ENCODE results near the gene KCNC1. TPM values are rescaled to one million over a fixed set of nuclear protein-coding genes. Genes with fewer than 3 reads are reported as not detected.

The KCNC1 gene
- total and polyA plus RNA-seq, 4 donors = 3.8 to 48.7 (median 31.0) TPM

GRCh38 chr11:17807034-17807433 is 72.5 kb downstream of the KCNC1 start:
- H3K36me3 ChIP-seq (ENCODE audit: control insufficient read depth, insufficient read depth, low read length) = no peaks in the 10 kb centered on the region
- H3K27ac ChIP-seq (ENCODE audit: low read depth, low read length) = no peak overlapping the region
- DNase-seq (ENCODE audit: low read depth in 4 of 6, low spot score in 6 of 6) = peak in 3 of 6 donors; percentile 54 to 80 (median 78)
- H3K27me3 ChIP-seq (ENCODE audit: control insufficient read depth, insufficient read depth, low read length) = no peaks in the 10 kb centered on the region
- H3K4me1 ChIP-seq (ENCODE audit: control insufficient read depth, insufficient read depth, low read length) = peaks cover 31% of the 10 kb centered on the region
- WGBS (ENCODE audit: insufficient coverage) = 22% methylated on average over 3 of the region's 4 CpGs
- no peaks in the 10 kb centered on the region for H3K9me3 ChIP-seq (ENCODE audit: control insufficient read depth, insufficient read depth, low read length)
- H3K4me3 ChIP-seq (ENCODE audit: low read depth, low read length) = no peak overlapping the region

GRCh38 chr11:17810041-17810440 is 75.5 kb downstream of the KCNC1 start:
- H3K4me1 ChIP-seq (ENCODE audit: control insufficient read depth, insufficient read depth, low read length) = peaks cover 39% of the 10 kb centered on the region
- H3K27me3 ChIP-seq (ENCODE audit: control insufficient read depth, insufficient read depth, low read length) = no peaks in the 10 kb centered on the region
- H3K9me3 ChIP-seq (ENCODE audit: control insufficient read depth, insufficient read depth, low read length) = no peaks in the 10 kb centered on the region
- 100% methylated on average over 1 of the region's 1 CpG for WGBS (ENCODE audit: insufficient coverage)
- no peak for DNase-seq (ENCODE audit: low read depth in 4 of 6, low spot score in 6 of 6)
- H3K36me3 ChIP-seq (ENCODE audit: control insufficient read depth, insufficient read depth, low read length) = no peaks in the 10 kb centered on the region
- H3K4me3 ChIP-seq (ENCODE audit: low read depth, low read length) = no peak overlapping the region
- H3K27ac ChIP-seq (ENCODE audit: low read depth, low read length) = no peak overlapping the region

GRCh38 chr11:17810746-17811145 is 76.2 kb downstream of the KCNC1 start:
- 20% methylated on average over 1 of the region's 3 CpGs for WGBS (ENCODE audit: insufficient coverage)
- no peaks in the 10 kb centered on the region for H3K9me3 ChIP-seq (ENCODE audit: control insufficient read depth, insufficient read depth, low read length)
- H3K4me1 ChIP-seq (ENCODE audit: control insufficient read depth, insufficient read depth, low read length) = peaks cover 39% of the 10 kb centered on the region
- H3K36me3 ChIP-seq (ENCODE audit: control insufficient read depth, insufficient read depth, low read length) = no peaks in the 10 kb centered on the region
- no peak overlapping the region for H3K27ac ChIP-seq (ENCODE audit: low read depth, low read length)
- no peak overlapping the region for H3K4me3 ChIP-seq (ENCODE audit: low read depth, low read length)
- peak in 2 of 6 donors; percentile 43 to 52 for DNase-seq (ENCODE audit: low read depth in 4 of 6, low spot score in 6 of 6)
- H3K27me3 ChIP-seq (ENCODE audit: control insufficient read depth, insufficient read depth, low read length) = no peaks in the 10 kb centered on the region

- Histone ChIP-seq H3K9me3 (ENCODE audit: control insufficient read depth, insufficient read depth, low read length) (no peaks in the 10 kb centered on the region), H3K27me3 (ENCODE audit: control insufficient read depth, insufficient read depth, low read length) (no peaks in the 10 kb centered on the region), H3K4me3 (ENCODE audit: low read depth, low read length) (no peak overlapping the region), H3K27ac (ENCODE audit: low read depth, low read length) (peak overlapping the region; percentile 6), H3K36me3 (ENCODE audit: control insufficient read depth, insufficient read depth, low read length) (no peaks in the 10 kb centered on the region), H3K4me1 (ENCODE audit: control insufficient read depth, insufficient read depth, low read length) (peaks cover 38% of the 10 kb centered on the region)
- 83% methylated on average over 6 of the region's 7 CpGs for WGBS (ENCODE audit: insufficient coverage)
- no peak for DNase-seq (ENCODE audit: low read depth in 4 of 6, low spot score in 6 of 6)
These were observed 76.8 kb downstream of the KCNC1 start for GRCh38 chr11:17811352-17811751.

GRCh38 chr11:17812091-17812864 is 77.7 kb downstream of the KCNC1 start:
- Histone ChIP-seq H3K27ac (ENCODE audit: low read depth, low read length) (no peak overlapping the region), H3K27me3 (ENCODE audit: control insufficient read depth, insufficient read depth, low read length) (no peaks in the 10 kb centered on the region), H3K4me1 (ENCODE audit: control insufficient read depth, insufficient read depth, low read length) (peaks cover 29% of the 10 kb centered on the region), H3K9me3 (ENCODE audit: control insufficient read depth, insufficient read depth, low read length) (no peaks in the 10 kb centered on the region), H3K36me3 (ENCODE audit: control insufficient read depth, insufficient read depth, low read length) (no peaks in the 10 kb centered on the region), H3K4me3 (ENCODE audit: low read depth, low read length) (no peak overlapping the region)
- peak in 4 of 6 donors; percentile 40 to 88 (median 64) for DNase-seq (ENCODE audit: low read depth in 4 of 6, low spot score in 6 of 6)
- WGBS (ENCODE audit: insufficient coverage) = no CpG with 5 or more reads among the region's 2 CpGs

- Histone ChIP-seq H3K9me3 (ENCODE audit: control insufficient read depth, insufficient read depth, low read length) (no peaks in the 10 kb centered on the region), H3K4me3 (ENCODE audit: low read depth, low read length) (no peak overlapping the region), H3K4me1 (ENCODE audit: control insufficient read depth, insufficient read depth, low read length) (peaks cover 24% of the 10 kb centered on the region), H3K36me3 (ENCODE audit: control insufficient read depth, insufficient read depth, low read length) (no peaks in the 10 kb centered on the region), H3K27me3 (ENCODE audit: control insufficient read depth, insufficient read depth, low read length) (no peaks in the 10 kb centered on the region), H3K27ac (ENCODE audit: low read depth, low read length) (no peak overlapping the region)
- WGBS (ENCODE audit: insufficient coverage) = 60% methylated on average over 4 of the region's 4 CpGs
- DNase-seq (ENCODE audit: low read depth in 4 of 6, low spot score in 6 of 6) = peak in 2 of 6 donors; percentile 21 to 32
These were observed 78.2 kb downstream of the KCNC1 start for GRCh38 chr11:17812865-17813187.

- H3K27me3 ChIP-seq (ENCODE audit: control insufficient read depth, insufficient read depth, low read length) = no peaks in the 10 kb centered on the region
- peak overlapping the region; percentile 61 for H3K27ac ChIP-seq (ENCODE audit: low read depth, low read length)
- no peak overlapping the region for H3K4me3 ChIP-seq (ENCODE audit: low read depth, low read length)
- WGBS (ENCODE audit: insufficient coverage) = 83% methylated on average over 2 of the region's 2 CpGs
- H3K4me1 ChIP-seq (ENCODE audit: control insufficient read depth, insufficient read depth, low read length) = peaks cover 24% of the 10 kb centered on the region
- DNase-seq (ENCODE audit: low read depth in 4 of 6, low spot score in 6 of 6) = peak in 2 of 6 donors; percentile 15 to 41
- no peaks in the 10 kb centered on the region for H3K36me3 ChIP-seq (ENCODE audit: control insufficient read depth, insufficient read depth, low read length)
- no peaks in the 10 kb centered on the region for H3K9me3 ChIP-seq (ENCODE audit: control insufficient read depth, insufficient read depth, low read length)
These were observed 78.9 kb downstream of the KCNC1 start for GRCh38 chr11:17813391-17814059.

- Histone ChIP-seq H3K4me1 (ENCODE audit: control insufficient read depth, insufficient read depth, low read length) (peaks cover 24% of the 10 kb centered on the region), H3K27me3 (ENCODE audit: control insufficient read depth, insufficient read depth, low read length) (no peaks in the 10 kb centered on the region), H3K27ac (ENCODE audit: low read depth, low read length) (no peak overlapping the region), H3K9me3 (ENCODE audit: control insufficient read depth, insufficient read depth, low read length) (no peaks in the 10 kb centered on the region), H3K4me3 (ENCODE audit: low read depth, low read length) (no peak overlapping the region), H3K36me3 (ENCODE audit: control insufficient read depth, insufficient read depth, low read length) (no peaks in the 10 kb centered on the region)
- DNase-seq (ENCODE audit: low read depth in 4 of 6, low spot score in 6 of 6) = no peak
- WGBS (ENCODE audit: insufficient coverage) = no CpG with 5 or more reads among the region's 1 CpG
These were observed 80.0 kb downstream of the KCNC1 start for GRCh38 chr11:17814546-17814945.

GRCh38 chr11:17816232-17816931 is 81.8 kb downstream of the KCNC1 start:
- 100% methylated on average over 2 of the region's 4 CpGs for WGBS (ENCODE audit: insufficient coverage)
- no peaks in the 10 kb centered on the region for H3K27me3 ChIP-seq (ENCODE audit: control insufficient read depth, insufficient read depth, low read length)

More at GRCh38 chr11:17816232-17816931, 81.8 kb downstream of the KCNC1 start:
- Histone ChIP-seq H3K36me3 (ENCODE audit: control insufficient read depth, insufficient read depth, low read length) (no peaks in the 10 kb centered on the region), H3K27ac (ENCODE audit: low read depth, low read length) (no peak overlapping the region), H3K4me1 (ENCODE audit: control insufficient read depth, insufficient read depth, low read length) (peaks cover 15% of the 10 kb centered on the region), H3K9me3 (ENCODE audit: control insufficient read depth, insufficient read depth, low read length) (no peaks in the 10 kb centered on the region), H3K4me3 (ENCODE audit: low read depth, low read length) (no peak overlapping the region)
- no peak for DNase-seq (ENCODE audit: low read depth in 4 of 6, low spot score in 6 of 6)

Measured in spinal cord (tissue), 10 donors.